Measurements from ENCODE around the gene PITX2. TPM values are rescaled to one million over a fixed set of nuclear protein-coding genes. Genes with fewer than 3 reads are reported as not detected.

Gene PITX2
- polyA plus RNA-seq, 12 donors = 39.7 to 61.1 (median 43.7) TPM; not detected in 1

Other genes starting within 250 kb of the PITX2 start
- 10 to 100 TPM in 11 of 12 donors, not detected in 1; 14.5 to 33.9 (median 22.8) TPM for gene ENPEP, start 146.9 kb downstream of the PITX2 start, polyA plus RNA-seq (ENCODE audit: insufficient read length in 12 of 12)

Measured in muscle of arm (tissue), 12 donors.